HepG2 (cell line): ENCODE measurements around the gene FDXACB1. TPM values are rescaled to one million over a fixed set of nuclear protein-coding genes. Genes with fewer than 3 reads are reported as not detected.
A peak's percentile ranks its signal among the peaks of the same experiment; 100 is the strongest.

ENCODE experiments used
- CREB1 ChIP-seq, 2 experiments: fragments of 450-650 bp in 1 of 2; IDR thresholded peaks; 2 replicates each; pipeline ENCODE4 v1.6.1; 2016 to 2017; ENCODE audit warnings: control low read depth in 1 of 2, mild to moderate bottlenecking in 1 of 2, missing compliant biosample characterization in 1 of 2, missing genetic modification characterization in 1 of 2
- ETV5 ChIP-seq: IDR thresholded peaks from 2 replicates; pipeline ENCODE4 v1.6.1; 2018; ENCODE audit warnings: missing biosample characterization, missing genetic modification reagents, inconsistent platforms, borderline replicate concordance
- KDM5A ChIP-seq: fragments of 200-600 bp; sonication (generic); IDR thresholded peaks from 2 replicates; pipeline ENCODE4 v1.7.0; 2018; ENCODE audit warnings: antibody characterized with exemption, mild to moderate bottlenecking, low read length, borderline replicate concordance
- MED1 ChIP-seq: sonication (generic); formaldehyde crosslinking; IDR thresholded peaks from 2 replicates; pipeline ENCODE4 v1.4.0; 2020; ENCODE audit warnings: missing genetic modification reagents
- MYNN ChIP-seq: sonication (generic); formaldehyde crosslinking; IDR thresholded peaks from 2 replicates; pipeline ENCODE4 v1.4.0; 2020; ENCODE audit warnings: mild to moderate bottlenecking, low read depth, missing genetic modification reagents
- POLR2A ChIP-seq, 2 experiments: IDR thresholded peaks; 2 replicates each; pipeline ENCODE4 v1.6.1; 2011; ENCODE audit warnings: low read depth in 2 of 2, low read length in 2 of 2, mild to moderate bottlenecking in 1 of 2, moderate library complexity in 1 of 2; ENCODE audit not compliant: insufficient read depth in 1 of 2
- RFX1 ChIP-seq: fragments of 450-650 bp; IDR thresholded peaks from 2 replicates; pipeline ENCODE4 v1.6.1; 2017
- SCMH1 ChIP-seq: sonication (generic); formaldehyde crosslinking; IDR thresholded peaks from 2 replicates; pipeline ENCODE4 v1.9.0; 2021; ENCODE audit warnings: missing genetic modification reagents, mild to moderate bottlenecking, borderline replicate concordance
- SPEN ChIP-seq: sonication (generic); formaldehyde crosslinking; IDR thresholded peaks from 2 replicates; pipeline ENCODE4 v1.5.1; 2020; ENCODE audit warnings: low read depth, mild to moderate bottlenecking, missing genetic modification reagents
- TAF15 ChIP-seq: fragments of 200-400 bp; formaldehyde crosslinking; IDR thresholded peaks from one replicate; pipeline ENCODE4 v1.6.1; 2018; ENCODE audit warnings: mild to moderate bottlenecking, low read depth, low read length; ENCODE audit not compliant: poor library complexity, severe bottlenecking
- ZNF10 ChIP-seq: sonication (generic); formaldehyde crosslinking; IDR thresholded peaks from 2 replicates; pipeline ENCODE4 v1.4.0; 2020; ENCODE audit warnings: mild to moderate bottlenecking, low read depth, missing genetic modification reagents, borderline replicate concordance
- ZNF124 ChIP-seq: sonication (generic); formaldehyde crosslinking; IDR thresholded peaks from 2 replicates; pipeline ENCODE4 v1.4.0; 2020; ENCODE audit warnings: missing genetic modification reagents
- ZNF354B ChIP-seq: sonication (generic); formaldehyde crosslinking; IDR thresholded peaks from 2 replicates; pipeline ENCODE4 v1.8.0; 2022; ENCODE audit warnings: mild to moderate bottlenecking, missing genetic modification reagents
- ZNF558 ChIP-seq: sonication (generic); formaldehyde crosslinking; IDR thresholded peaks from 2 replicates; pipeline ENCODE4 v1.9.0; 2022; ENCODE audit warnings: mild to moderate bottlenecking, missing genetic modification reagents, borderline replicate concordance
- ZNF598 ChIP-seq: sonication (generic); formaldehyde crosslinking; IDR thresholded peaks from 2 replicates; pipeline ENCODE4 v1.5.1; 2020; ENCODE audit warnings: mild to moderate bottlenecking, missing genetic modification reagents, borderline replicate concordance
- ZNF615 ChIP-seq: sonication (generic); formaldehyde crosslinking; IDR thresholded peaks from 2 replicates; pipeline ENCODE4 v1.5.0; 2020; ENCODE audit warnings: mild to moderate bottlenecking, missing genetic modification reagents, borderline replicate concordance
- ZNF816 ChIP-seq: sonication (generic); formaldehyde crosslinking; IDR thresholded peaks from 2 replicates; pipeline ENCODE4 v1.8.0; 2022; ENCODE audit warnings: missing genetic modification reagents, mild to moderate bottlenecking, borderline replicate concordance
- polyA plus RNA-seq, 8 experiments: library from polyadenylated mRNA; depleted of rRNA in 3 of 8; stranded (reverse) in 7 of 8; unstranded in 1 of 8; fragments of >200 nt; fragmentation: Illumina TruSeq in 4 of 8; extraction: Trizol in 4 of 8; gene quantifications; 2 replicates each; pipeline versions ENCODE4 v1.2.1 to v1.2.3, GENCODE V29; 2011 to 2016; ENCODE audit warnings: low read depth in 4 of 8, missing spikeins in 1 of 8, mixed read lengths in 1 of 8; ENCODE audit not compliant: insufficient read depth in 1 of 8
- total RNA-seq, 5 experiments: library from RNA; depleted of rRNA; stranded (reverse); fragments of >200 nt; fragmentation: Illumina TruSeq; extraction: Trizol; gene quantifications; 2 replicates each; pipeline ENCODE4 v1.2.3, GENCODE V29; 2016; ENCODE audit warnings: low read depth in 1 of 5
- TF ChIP-seq, protein P1 (sequence below): sonication (generic); formaldehyde crosslinking; IDR thresholded peaks from 2 replicates; pipeline ENCODE4 v1.4.0; 2020; ENCODE audit warnings: mild to moderate bottlenecking, missing genetic modification reagents
- TF ChIP-seq, protein P2 (sequence below): IDR thresholded peaks from 2 replicates; pipeline ENCODE4 v1.6.1; 2016; ENCODE audit warnings: missing compliant biosample characterization, missing genetic modification reagents, borderline replicate concordance
- TF ChIP-seq, protein P3 (sequence below): sonication (generic); formaldehyde crosslinking; IDR thresholded peaks from 2 replicates; pipeline ENCODE4 v1.8.1; 2022; ENCODE audit warnings: mild to moderate bottlenecking, missing genetic modification reagents
- TF ChIP-seq, protein P4 (sequence below): IDR thresholded peaks from 2 replicates; pipeline ENCODE4 v1.6.1; 2016; ENCODE audit warnings: control low read depth
- TF ChIP-seq, protein P5 (sequence below): sonication (generic); formaldehyde crosslinking; IDR thresholded peaks from 2 replicates; pipeline ENCODE4 v1.4.0; 2020; ENCODE audit warnings: missing genetic modification reagents; ENCODE audit errors: not compliant biosample characterization
- TF ChIP-seq, protein P6 (sequence below): IDR thresholded peaks from 2 replicates; pipeline ENCODE4 v1.6.1; 2016; ENCODE audit warnings: low read depth, control low read depth

FDXACB1 gene
- total and polyA plus RNA-seq, 2 of the 13 experiments (the other 11 are each of a cell fraction or from before 2014, with no cell fraction given): 1.1 to 3.4 TPM

DNA sequence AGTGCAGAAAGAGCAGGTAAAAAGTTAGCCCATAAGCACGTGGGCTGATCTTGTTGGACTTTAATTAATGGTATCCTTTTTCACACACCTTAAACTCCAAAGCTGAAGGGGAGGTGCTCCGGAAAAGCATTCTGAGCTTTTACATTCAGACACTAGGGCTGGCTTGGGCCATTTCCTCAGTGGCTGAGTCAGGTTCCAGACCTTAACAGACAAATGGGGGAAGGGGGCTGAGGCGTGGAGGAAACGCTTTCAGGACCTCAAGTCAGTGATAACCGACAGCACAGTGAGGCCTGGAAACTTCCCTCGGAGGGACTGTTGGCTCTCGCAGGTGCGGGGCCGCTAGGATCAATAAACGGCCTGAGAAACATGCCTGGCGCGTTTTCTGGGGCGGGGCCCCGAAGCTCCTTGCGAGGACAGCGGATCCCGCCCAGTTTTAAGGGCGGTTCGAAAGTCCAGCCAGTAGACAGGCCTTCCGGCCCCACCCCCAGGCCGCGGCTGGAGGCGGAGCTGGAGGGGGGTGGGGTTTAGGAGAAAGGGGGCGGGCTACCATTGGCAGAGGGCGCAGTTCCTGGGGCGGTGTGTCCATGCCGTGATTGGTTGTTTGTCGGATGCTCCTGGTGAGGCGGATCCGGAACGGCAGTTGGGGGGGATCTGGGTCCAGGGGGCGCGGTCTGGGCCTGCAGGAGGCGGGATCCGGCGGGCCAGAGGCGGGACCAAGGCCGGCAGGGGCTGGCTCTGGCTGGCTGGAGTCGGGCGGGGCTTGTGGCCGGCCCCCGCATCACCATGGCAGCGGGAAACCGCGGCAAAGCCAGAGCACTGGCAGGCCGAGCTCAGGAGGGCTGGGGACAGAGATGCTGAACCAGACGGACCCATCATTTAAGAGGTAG, 47.8 kb upstream of the FDXACB1 start (continued):
- TF ChIP-seq, protein P1, sequence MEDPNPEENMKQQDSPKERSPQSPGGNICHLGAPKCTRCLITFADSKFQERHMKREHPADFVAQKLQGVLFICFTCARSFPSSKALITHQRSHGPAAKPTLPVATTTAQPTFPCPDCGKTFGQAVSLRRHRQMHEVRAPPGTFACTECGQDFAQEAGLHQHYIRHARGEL (CRISPR knock-in tag): no peak
- TF ChIP-seq ZNF615 (CRISPR knock-in tag) (no peak), ZNF598 (CRISPR knock-in tag) (peak; percentile 55; the same call in 1 of the 2 replicates), ZNF816 (CRISPR knock-in tag) (no peak), MED1 (CRISPR knock-in tag) (peak; percentile 50), RFX1 (peak; percentile 82), ZNF124 (CRISPR knock-in tag) (peak; percentile 32; the same call in 1 of the 2 replicates), MYNN (CRISPR knock-in tag) (no peak), TAF15 (no peak), SCMH1 (CRISPR knock-in tag) (no peak), POLR2A (IDR thresholded peaks at IDR 0.05; ENCODE audit: insufficient read depth in 1 of 2, low read depth in 2 of 2, low read length in 2 of 2) (peak; percentile 67 to 84), KDM5A (no peak), ZNF10 (CRISPR knock-in tag) (no peak), SPEN (peak; percentile 41; the same call in 1 of the 2 replicates), CREB1 (IDR thresholded peaks at IDR 0.05) (no peak), CREB1 (CRISPR knock-in tag; IDR thresholded peaks at IDR 0.05) (peak; percentile 47), ETV5 (CRISPR knock-in tag) (peak; percentile 72; the same call in 1 of the 2 replicates), ZNF354B (CRISPR knock-in tag) (no peak), ZNF558 (CRISPR knock-in tag) (0 out of 2 replicates have a peak, but pooled peaks have one; percentile 24)
- TF ChIP-seq, protein P2, sequence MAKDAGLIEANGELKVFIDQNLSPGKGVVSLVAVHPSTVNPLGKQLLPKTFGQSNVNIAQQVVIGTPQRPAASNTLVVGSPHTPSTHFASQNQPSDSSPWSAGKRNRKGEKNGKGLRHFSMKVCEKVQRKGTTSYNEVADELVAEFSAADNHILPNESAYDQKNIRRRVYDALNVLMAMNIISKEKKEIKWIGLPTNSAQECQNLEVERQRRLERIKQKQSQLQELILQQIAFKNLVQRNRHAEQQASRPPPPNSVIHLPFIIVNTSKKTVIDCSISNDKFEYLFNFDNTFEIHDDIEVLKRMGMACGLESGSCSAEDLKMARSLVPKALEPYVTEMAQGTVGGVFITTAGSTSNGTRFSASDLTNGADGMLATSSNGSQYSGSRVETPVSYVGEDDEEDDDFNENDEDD: peak; percentile 87
- TF ChIP-seq, protein P3, sequence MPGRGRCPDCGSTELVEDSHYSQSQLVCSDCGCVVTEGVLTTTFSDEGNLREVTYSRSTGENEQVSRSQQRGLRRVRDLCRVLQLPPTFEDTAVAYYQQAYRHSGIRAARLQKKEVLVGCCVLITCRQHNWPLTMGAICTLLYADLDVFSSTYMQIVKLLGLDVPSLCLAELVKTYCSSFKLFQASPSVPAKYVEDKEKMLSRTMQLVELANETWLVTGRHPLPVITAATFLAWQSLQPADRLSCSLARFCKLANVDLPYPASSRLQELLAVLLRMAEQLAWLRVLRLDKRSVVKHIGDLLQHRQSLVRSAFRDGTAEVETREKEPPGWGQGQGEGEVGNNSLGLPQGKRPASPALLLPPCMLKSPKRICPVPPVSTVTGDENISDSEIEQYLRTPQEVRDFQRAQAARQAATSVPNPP: 0 out of 2 replicates have a peak, but pooled peaks have one; percentile 33
- TF ChIP-seq, protein P4, sequence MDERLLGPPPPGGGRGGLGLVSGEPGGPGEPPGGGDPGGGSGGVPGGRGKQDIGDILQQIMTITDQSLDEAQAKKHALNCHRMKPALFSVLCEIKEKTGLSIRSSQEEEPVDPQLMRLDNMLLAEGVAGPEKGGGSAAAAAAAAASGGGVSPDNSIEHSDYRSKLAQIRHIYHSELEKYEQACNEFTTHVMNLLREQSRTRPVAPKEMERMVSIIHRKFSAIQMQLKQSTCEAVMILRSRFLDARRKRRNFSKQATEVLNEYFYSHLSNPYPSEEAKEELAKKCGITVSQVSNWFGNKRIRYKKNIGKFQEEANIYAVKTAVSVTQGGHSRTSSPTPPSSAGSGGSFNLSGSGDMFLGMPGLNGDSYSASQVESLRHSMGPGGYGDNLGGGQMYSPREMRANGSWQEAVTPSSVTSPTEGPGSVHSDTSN (CRISPR knock-in tag): no peak
- TF ChIP-seq, protein P5, sequence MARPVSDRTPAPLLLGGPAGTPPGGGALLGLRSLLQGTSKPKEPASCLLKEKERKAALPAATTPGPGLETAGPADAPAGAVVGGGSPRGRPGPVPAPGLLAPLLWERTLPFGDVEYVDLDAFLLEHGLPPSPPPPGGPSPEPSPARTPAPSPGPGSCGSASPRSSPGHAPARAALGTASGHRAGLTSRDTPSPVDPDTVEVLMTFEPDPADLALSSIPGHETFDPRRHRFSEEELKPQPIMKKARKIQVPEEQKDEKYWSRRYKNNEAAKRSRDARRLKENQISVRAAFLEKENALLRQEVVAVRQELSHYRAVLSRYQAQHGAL: no peak
- TF ChIP-seq, protein P6, sequence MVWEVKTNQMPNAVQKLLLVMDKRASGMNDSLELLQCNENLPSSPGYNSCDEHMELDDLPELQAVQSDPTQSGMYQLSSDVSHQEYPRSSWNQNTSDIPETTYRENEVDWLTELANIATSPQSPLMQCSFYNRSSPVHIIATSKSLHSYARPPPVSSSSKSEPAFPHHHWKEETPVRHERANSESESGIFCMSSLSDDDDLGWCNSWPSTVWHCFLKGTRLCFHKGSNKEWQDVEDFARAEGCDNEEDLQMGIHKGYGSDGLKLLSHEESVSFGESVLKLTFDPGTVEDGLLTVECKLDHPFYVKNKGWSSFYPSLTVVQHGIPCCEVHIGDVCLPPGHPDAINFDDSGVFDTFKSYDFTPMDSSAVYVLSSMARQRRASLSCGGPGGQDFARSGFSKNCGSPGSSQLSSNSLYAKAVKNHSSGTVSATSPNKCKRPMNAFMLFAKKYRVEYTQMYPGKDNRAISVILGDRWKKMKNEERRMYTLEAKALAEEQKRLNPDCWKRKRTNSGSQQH (CRISPR knock-in tag): peak; percentile 44; the same call in 1 of the 2 replicates
